GM12878 (cell line): Measurements from ENCODE around the gene ARL5C. TPM values are rescaled to one million over a fixed set of nuclear protein-coding genes. Genes with fewer than 3 reads are reported as not detected.

Experiments
- ATAC-seq: fragments of 200-7000 bp; cut with Tn5 transposase; 3 replicates; pipeline ENCODE4 v1.9.1; 2020; ENCODE audit warnings: mild to moderate bottlenecking, moderate library complexity
- BruUV-seq: library from RNA; stranded (reverse); fragments of 400-500 nt; replicated peaks from 2 replicates; lab custom pipeline; 2021; lab: Mats Ljungman, UMichigan
- CTCF ChIA-PET: fragments of 300-600 bp; sonication (Branson Sonifier 250); formaldehyde crosslinking; extraction: SDS; loops from one replicate; lab custom pipeline; 2021; ENCODE audit warnings: inconsistent platforms; lab: Yijun Ruan, JAX
- POLR2A ChIA-PET: fragments of 350-600 bp; formaldehyde crosslinking; extraction: SDS; loops from one replicate; lab custom pipeline; 2021; ENCODE audit warnings: inconsistent platforms; lab: Charles Lee
- RAD21 ChIA-PET: fragments of 300-600 bp; sonication (Branson Sonifier 250); formaldehyde crosslinking; loops from one replicate; lab custom pipeline; 2023; ENCODE audit warnings: antibody characterized with exemption; ENCODE audit not compliant: unreplicated experiment; lab: Charles Lee
- SMC1A ChIA-PET: fragments of 300-600 bp; sonication (Branson Sonifier 250); formaldehyde crosslinking; loops from one replicate; lab custom pipeline; 2023; ENCODE audit not compliant: unreplicated experiment, uncharacterized antibody; lab: Charles Lee
- DNase-seq: peaks from one replicate; pipeline ENCODE4 v3.0.0-alpha.2; 2011; ENCODE audit warnings: low read depth, low spot score
- FAIRE-seq: peaks from 3 replicates; lab custom pipeline; 2011; peaks lifted over from hg19 to GRCh38; lab: Jason Lieb, UNC
- H2AFZ ChIP-seq: 2 replicates; pipeline ENCODE4 v1.6.0; 2011; ENCODE audit warnings: low read depth, low read length, control low read depth; ENCODE audit not compliant: control insufficient read depth
- H3K27ac ChIP-seq: 2 replicates; pipeline ENCODE4 v1.5.1; 2011; ENCODE audit warnings: control low read depth; ENCODE audit not compliant: control insufficient read depth, insufficient read depth
- H3K27me3 ChIP-seq, 2 experiments: replicated peaks in 1 of 2; 2 replicates each; pipeline versions ENCODE4 v1.6.0 to v1.6.1; 2011; ENCODE audit warnings: low read length in 1 of 2; ENCODE audit not compliant: control insufficient read depth in 2 of 2, insufficient read depth in 2 of 2
- H3K36me3 ChIP-seq, 2 experiments: 2 replicates each; pipeline ENCODE4 v1.5.1; 2011; ENCODE audit warnings: low read length in 1 of 2; ENCODE audit not compliant: control insufficient read depth in 2 of 2, insufficient read depth in 2 of 2
- H3K4me1 ChIP-seq: 2 replicates; pipeline ENCODE4 v1.6.1; 2011; ENCODE audit warnings: mild to moderate bottlenecking, low read length, moderate library complexity, mixed read lengths; ENCODE audit not compliant: control insufficient read depth, insufficient read depth
- H3K4me2 ChIP-seq: 2 replicates; pipeline ENCODE4 v1.6.0; 2011; ENCODE audit warnings: control low read depth; ENCODE audit not compliant: control insufficient read depth, insufficient read depth
- H3K4me3 ChIP-seq: fragments of 200-600 bp; sonication (generic); 2 replicates; pipeline ENCODE4 v1.5.1; 2016
- H3K79me2 ChIP-seq: 2 replicates; pipeline ENCODE4 v1.6.0; 2011; ENCODE audit warnings: low read length; ENCODE audit not compliant: control insufficient read depth, insufficient read depth
- H3K9ac ChIP-seq: 2 replicates; pipeline ENCODE4 v1.8.0; 2011; ENCODE audit warnings: low read length, control low read depth, mixed read lengths; ENCODE audit not compliant: control insufficient read depth, insufficient read depth
- H3K9me3 ChIP-seq: replicated peaks from 3 replicates; pipeline ENCODE4 v1.5.1; 2011; ENCODE audit warnings: mild to moderate bottlenecking, low read length; ENCODE audit not compliant: control insufficient read depth, insufficient read depth
- H4K20me1 ChIP-seq: 2 replicates; pipeline ENCODE4 v1.6.0; 2011; ENCODE audit not compliant: control insufficient read depth, insufficient read depth
- CEBPB ChIP-seq, 2 experiments: fragments of 150-350 bp in 1 of 2; IDR thresholded peaks; 2 replicates each; pipeline ENCODE4 v1.6.1; 2012 to 2014; ENCODE audit warnings: low read depth in 2 of 2, low read length in 2 of 2, borderline replicate concordance in 1 of 2, inconsistent platforms in 1 of 2
- CHD4 ChIP-seq: fragments of 200-600 bp; sonication (generic); IDR thresholded peaks from 2 replicates; pipeline ENCODE4 v1.6.1; 2016; ENCODE audit warnings: mild to moderate bottlenecking
- EED ChIP-seq: sonication (generic); IDR thresholded peaks from 2 replicates; pipeline ENCODE4 v1.6.1; 2016; ENCODE audit warnings: antibody characterized with exemption, low read depth
- ETV6 ChIP-seq, 2 experiments: fragments of 450-650 bp in 1 of 2; IDR thresholded peaks in 1 of 2; conservative IDR thresholded peaks in 1 of 2; 2 replicates each; pipeline ENCODE4 v1.6.1; 2014; ENCODE audit warnings: antibody characterized with exemption in 1 of 2, borderline replicate concordance in 1 of 2, low read depth in 1 of 2, mild to moderate bottlenecking in 1 of 2, moderate library complexity in 1 of 2
- EZH2 ChIP-seq: IDR thresholded peaks from 2 replicates; pipeline ENCODE4 v1.6.1; 2012; ENCODE audit warnings: low read depth, mild to moderate bottlenecking, control low read depth, inconsistent platforms, low read length, borderline replicate concordance; ENCODE audit not compliant: control insufficient read depth
- HCFC1 ChIP-seq: fragments of 150-350 bp; IDR thresholded peaks from 2 replicates; pipeline ENCODE4 v1.6.1; 2014; ENCODE audit warnings: low read length
- IRF4 ChIP-seq: IDR thresholded peaks from 2 replicates; pipeline ENCODE4 v1.6.1; 2011; ENCODE audit warnings: low read depth, low read length
- MTA3 ChIP-seq: IDR thresholded peaks from 2 replicates; pipeline ENCODE4 v1.6.1; 2012; ENCODE audit warnings: low read length, inconsistent platforms, borderline replicate concordance
- MYB ChIP-seq: fragments of 150-350 bp; IDR thresholded peaks from 2 replicates; pipeline ENCODE4 v1.6.1; 2014; ENCODE audit warnings: mild to moderate bottlenecking, low read depth, low read length, borderline replicate concordance
- NR2C1 ChIP-seq: fragments of 450-650 bp; IDR thresholded peaks from 2 replicates; pipeline ENCODE4 v1.6.1; 2017; ENCODE audit warnings: antibody characterized with exemption, mild to moderate bottlenecking, moderate library complexity
- PAX8 ChIP-seq: fragments of 450-650 bp; IDR thresholded peaks from 2 replicates; pipeline ENCODE4 v1.6.1; 2017; ENCODE audit warnings: mild to moderate bottlenecking, moderate library complexity
- POLR2A ChIP-seq: IDR thresholded peaks from 2 replicates; pipeline ENCODE4 v1.6.1; 2011; ENCODE audit warnings: low read depth, mild to moderate bottlenecking, low read length
- RCOR1 ChIP-seq: conservative IDR thresholded peaks from 2 replicates; pipeline ENCODE4 v1.6.1; 2012; ENCODE audit warnings: low read depth, low read length, improper control_type of control experiment
- SREBF1 ChIP-seq: IDR thresholded peaks from 2 replicates; pipeline ENCODE4 v1.6.1; 2012; ENCODE audit warnings: mild to moderate bottlenecking, low read length
- TAF1 ChIP-seq: IDR thresholded peaks from 2 replicates; pipeline ENCODE4 v1.6.1; 2011; ENCODE audit warnings: mild to moderate bottlenecking, low read depth, low read length, borderline replicate concordance
- TCF7 ChIP-seq: IDR thresholded peaks from 2 replicates; pipeline ENCODE4 v1.6.1; 2014; ENCODE audit warnings: antibody characterized with exemption, borderline replicate concordance
- WGBS: methylation state at CpG from one replicate; pipeline ENCODE4 v1.1.6; 2016; ENCODE audit warnings: low lambda C conversion rate; ENCODE audit not compliant: insufficient replicate concordance, insufficient coverage; ENCODE audit errors: missing lambda C conversion rate; 5-methylcytosine and 5-hydroxymethylcytosine counted together
- in situ Hi-C: fragments of 300-500 bp; cut with MboI; formaldehyde crosslinking; loops from 9 replicates; pipeline ENCODE4 v1.14.3; 2018; ENCODE audit warnings: mixed read lengths
- intact Hi-C: fragments of 100-400 bp; cut with micrococcal nuclease; formaldehyde crosslinking; loops from one replicate; pipeline ENCODE4 v1.14.2; 2022; ENCODE audit not compliant: unreplicated experiment
- polyA plus RNA-seq, 11 experiments: library from polyadenylated mRNA; depleted of rRNA in 4 of 11; unstranded in 6 of 11; stranded (reverse) in 5 of 11; fragments of >200 nt; fragmentation: Nextera tagmentation in 4 of 11; fragmentation: Illumina TruSeq in 1 of 11; extraction: Ambion mirVana in 4 of 11; extraction: Trizol in 1 of 11; gene quantifications; 1 replicate in 1 of 11; 2 replicates in 10 of 11; pipeline versions ENCODE4 v1.2.1 to v1.2.3, GENCODE V29; 2011 to 2016; ENCODE audit warnings: inconsistent platforms in 2 of 11, missing spikeins in 2 of 11, low read depth in 1 of 11
- total RNA-seq, 4 experiments: library from RNA; depleted of rRNA in 3 of 4; stranded (reverse); fragments of >200 nt in 3 of 4; fragmentation: Illumina TruSeq in 1 of 4; extraction: Trizol in 1 of 4; gene quantifications; 2 replicates each; pipeline versions ENCODE4 v1.2.1 to v1.2.3, GENCODE V29; 2013 to 2021
- TF ChIP-seq, protein P1 (sequence below): fragments of 450-650 bp; IDR thresholded peaks from 2 replicates; pipeline ENCODE4 v1.6.1; 2017; ENCODE audit warnings: mild to moderate bottlenecking
- TF ChIP-seq, protein P2 (sequence below): IDR thresholded peaks from 2 replicates; pipeline ENCODE4 v1.6.1; 2012; ENCODE audit warnings: mild to moderate bottlenecking, low read depth, low read length

ARL5C gene
- total and polyA plus RNA-seq, 10 of the 15 experiments (the other 5 are each of a cell fraction or from before 2014, with no cell fraction given), result not detected

DNA sequence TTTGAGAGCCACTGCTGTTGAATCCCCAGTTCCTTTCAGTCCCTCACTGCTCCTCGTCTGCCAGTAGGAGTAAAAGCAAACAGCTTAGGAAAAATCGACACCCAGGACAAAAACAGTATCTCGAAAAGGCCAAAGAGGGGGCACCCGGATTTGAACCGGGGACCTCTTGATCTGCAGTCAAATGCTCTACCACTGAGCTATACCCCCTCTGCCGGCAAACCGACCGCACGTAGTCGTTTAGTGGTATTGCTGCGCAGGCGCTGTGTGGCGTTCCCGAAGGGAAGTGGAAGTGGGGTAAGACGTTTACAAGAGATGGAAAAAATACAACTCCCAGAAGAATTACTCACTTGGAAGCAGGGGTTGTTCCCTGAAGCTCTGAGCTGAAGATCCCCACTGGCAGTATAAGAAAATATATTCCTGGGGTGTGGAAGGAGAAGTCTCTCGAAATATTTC lies 12.3 kb downstream of the ARL5C start:
- ChIA-PET POLR2A (interaction anchor here (0.8 to 2.3 kb wide), 12 partner anchors 11 to 401 kb away, joined by 3 to 9 read pairs (median 3); partner anchors contain the start of genes CDK12, LASP1, PSMB3 and RPL19), SMC1A (interaction anchor here (0.9 to 4.2 kb wide), 29 partner anchors 9 to 487 kb away, joined by 3 to 117 read pairs (median 5); partner anchors contain the start of genes ARL5C, LASP1, PSMB3 and RPL19), RAD21 (interaction anchor here (0.6 to 3.9 kb wide), 36 partner anchors 10 to 477 kb away, joined by 3 to 142 read pairs (median 5); partner anchors contain the start of genes CWC25, LASP1, MED1 and PSMB3), CTCF (interaction anchor here (0.6 to 5.9 kb wide), 46 partner anchors 9 to 595 kb away, joined by 3 to 208 read pairs (median 6); partner anchors contain the start of genes ARL5C, LASP1, PSMB3 and RPL19)
- whole genome bisulfite sequencing, result 0% methylated on average over 16 of the region's 16 CpGs
- Histone ChIP-seq H3K4me2 (peak overlapping the region; percentile 98), H3K27ac (peak overlapping the region; percentile 62), H3K9me3 (no peaks in the 10 kb centered on the region), H3K36me3 (no peaks in the 10 kb centered on the region), H3K4me3 (peak overlapping the region; percentile 87), H4K20me1 (no peaks in the 10 kb centered on the region), H3K79me2 (no peaks in the 10 kb centered on the region), H2AFZ (peak overlapping the region; percentile 87), H3K4me1 (peaks cover 8% of the 10 kb centered on the region), H3K27me3 (peaks cover 5 to 13% of the 10 kb centered on the region in 2 experiments), H3K9ac (peak overlapping the region; percentile 81)
- intact Hi-C loops, result loop anchor here (1.0 to 5.0 kb wide), 6 partner anchors 84 to 356 kb away; partner anchors contain the start of gene PIP4K2B
- peak; percentile 73 for ATAC-seq
- no peak for FAIRE-seq
- in situ Hi-C loops, result loop anchor here (5.0 to 10.0 kb wide), 2 partner anchors 166 to 399 kb away; partner anchors contain the start of gene PSMB3
- no TSS peak for BruUV-seq
- DNase-seq, result peak; percentile 71
- peak; percentile 74; the same call in 1 of the 2 replicates for TF ChIP-seq TCF7
- no peak for TF ChIP-seq CHD4
- TF ChIP-seq ETV6 (conservative IDR thresholded peaks at IDR 0.05 in 1 of 2, IDR thresholded peaks at IDR 0.05 in 1 of 2; ENCODE audit: borderline replicate concordance in 1 of 2, low read depth in 1 of 2), result no peak
- TF ChIP-seq MYB, result no peak
- peak; percentile 48; the same call in 1 of the 2 replicates for TF ChIP-seq EED
- TF ChIP-seq, protein P1, sequence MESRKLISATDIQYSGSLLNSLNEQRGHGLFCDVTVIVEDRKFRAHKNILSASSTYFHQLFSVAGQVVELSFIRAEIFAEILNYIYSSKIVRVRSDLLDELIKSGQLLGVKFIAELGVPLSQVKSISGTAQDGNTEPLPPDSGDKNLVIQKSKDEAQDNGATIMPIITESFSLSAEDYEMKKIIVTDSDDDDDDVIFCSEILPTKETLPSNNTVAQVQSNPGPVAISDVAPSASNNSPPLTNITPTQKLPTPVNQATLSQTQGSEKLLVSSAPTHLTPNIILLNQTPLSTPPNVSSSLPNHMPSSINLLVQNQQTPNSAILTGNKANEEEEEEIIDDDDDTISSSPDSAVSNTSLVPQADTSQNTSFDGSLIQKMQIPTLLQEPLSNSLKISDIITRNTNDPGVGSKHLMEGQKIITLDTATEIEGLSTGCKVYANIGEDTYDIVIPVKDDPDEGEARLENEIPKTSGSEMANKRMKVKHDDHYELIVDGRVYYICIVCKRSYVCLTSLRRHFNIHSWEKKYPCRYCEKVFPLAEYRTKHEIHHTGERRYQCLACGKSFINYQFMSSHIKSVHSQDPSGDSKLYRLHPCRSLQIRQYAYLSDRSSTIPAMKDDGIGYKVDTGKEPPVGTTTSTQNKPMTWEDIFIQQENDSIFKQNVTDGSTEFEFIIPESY, result no peak
- TF ChIP-seq EZH2, result no peak
- TF ChIP-seq CEBPB (IDR thresholded peaks at IDR 0.05; ENCODE audit: borderline replicate concordance in 1 of 2, low read depth in 2 of 2, low read length in 2 of 2), result no peak
- TF ChIP-seq, protein P2, sequence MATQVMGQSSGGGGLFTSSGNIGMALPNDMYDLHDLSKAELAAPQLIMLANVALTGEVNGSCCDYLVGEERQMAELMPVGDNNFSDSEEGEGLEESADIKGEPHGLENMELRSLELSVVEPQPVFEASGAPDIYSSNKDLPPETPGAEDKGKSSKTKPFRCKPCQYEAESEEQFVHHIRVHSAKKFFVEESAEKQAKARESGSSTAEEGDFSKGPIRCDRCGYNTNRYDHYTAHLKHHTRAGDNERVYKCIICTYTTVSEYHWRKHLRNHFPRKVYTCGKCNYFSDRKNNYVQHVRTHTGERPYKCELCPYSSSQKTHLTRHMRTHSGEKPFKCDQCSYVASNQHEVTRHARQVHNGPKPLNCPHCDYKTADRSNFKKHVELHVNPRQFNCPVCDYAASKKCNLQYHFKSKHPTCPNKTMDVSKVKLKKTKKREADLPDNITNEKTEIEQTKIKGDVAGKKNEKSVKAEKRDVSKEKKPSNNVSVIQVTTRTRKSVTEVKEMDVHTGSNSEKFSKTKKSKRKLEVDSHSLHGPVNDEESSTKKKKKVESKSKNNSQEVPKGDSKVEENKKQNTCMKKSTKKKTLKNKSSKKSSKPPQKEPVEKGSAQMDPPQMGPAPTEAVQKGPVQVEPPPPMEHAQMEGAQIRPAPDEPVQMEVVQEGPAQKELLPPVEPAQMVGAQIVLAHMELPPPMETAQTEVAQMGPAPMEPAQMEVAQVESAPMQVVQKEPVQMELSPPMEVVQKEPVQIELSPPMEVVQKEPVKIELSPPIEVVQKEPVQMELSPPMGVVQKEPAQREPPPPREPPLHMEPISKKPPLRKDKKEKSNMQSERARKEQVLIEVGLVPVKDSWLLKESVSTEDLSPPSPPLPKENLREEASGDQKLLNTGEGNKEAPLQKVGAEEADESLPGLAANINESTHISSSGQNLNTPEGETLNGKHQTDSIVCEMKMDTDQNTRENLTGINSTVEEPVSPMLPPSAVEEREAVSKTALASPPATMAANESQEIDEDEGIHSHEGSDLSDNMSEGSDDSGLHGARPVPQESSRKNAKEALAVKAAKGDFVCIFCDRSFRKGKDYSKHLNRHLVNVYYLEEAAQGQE, result 0 out of 2 replicates have a peak, but pooled peaks have one; percentile 12
- TF ChIP-seq NR2C1, result no peak
- no peak for TF ChIP-seq TAF1
- TF ChIP-seq IRF4, result peak; percentile 47
- TF ChIP-seq RCOR1, result 0 out of 2 replicates have a peak, but pooled peaks have one; percentile 52
- peak; percentile 17; the same call in 1 of the 2 replicates for TF ChIP-seq HCFC1
- TF ChIP-seq POLR2A, result no peak
- no peak for TF ChIP-seq PAX8
- TF ChIP-seq SREBF1, result no peak
- peak; percentile 69; the same call in 1 of the 2 replicates for TF ChIP-seq MTA3
